Measurements from ENCODE around the gene DYDC2. TPM values are rescaled to one million over a fixed set of nuclear protein-coding genes. Genes with fewer than 3 reads are reported as not detected.

The DYDC2 gene
- total RNA-seq, 1 experiment from 2014 or later, result 2.8 TPM

- no peak overlapping the region for H2BK120ac ChIP-seq (ENCODE audit: low read depth, low read length, poor library complexity, severe bottlenecking)
- Mint-ChIP-seq H3K27me3 (ENCODE audit: low read depth) (peaks cover 34% of the 10 kb centered on the region), H3K27ac (no peak overlapping the region), H3K4me3 (no peak overlapping the region), H3K9me3 (no peaks in the 10 kb centered on the region), H3K4me1 (peaks cover 45 to 59% of the 10 kb centered on the region in 2 experiments), H3K36me3 (ENCODE audit: insufficient read depth in 1 of 3, low read depth in 3 of 3) (peaks cover 2 to 15% (median 3%) of the 10 kb centered on the region in 3 experiments; a peak in 5 of 7 replicates)
- H3K9me3 ChIP-seq (ENCODE audit: control insufficient read depth, low read depth, low read length), result no peaks in the 10 kb centered on the region
- H3K23ac ChIP-seq (ENCODE audit: insufficient read length, low read depth, low read length), result no peak overlapping the region
- no CpG with 5 or more reads among the region's 5 CpGs for WGBS (ENCODE audit: extremely low coverage, insufficient read length, low lambda C conversion rate)
- H3T11ph ChIP-seq (ENCODE audit: low read length), result no peak overlapping the region
- H4K20me1 ChIP-seq (ENCODE audit: control insufficient read depth, insufficient read depth, insufficient read length), result no peaks in the 10 kb centered on the region
- no peak overlapping the region for H2BK20ac ChIP-seq (ENCODE audit: low read depth, low read length, poor library complexity, severe bottlenecking)
- H3K4me2 ChIP-seq (ENCODE audit: insufficient read depth, insufficient read length, low read length), result no peak overlapping the region
- H3K79me1 ChIP-seq (ENCODE audit: insufficient read depth, low read depth, low read length, poor library complexity, severe bottlenecking), result no peaks in the 10 kb centered on the region
- no peak overlapping the region for H3K14ac ChIP-seq (ENCODE audit: insufficient read depth, low read length)
- H2AK5ac ChIP-seq (ENCODE audit: insufficient read length, low read length), result no peak overlapping the region
- H3K27me3 ChIP-seq (ENCODE audit: insufficient read depth, low read length), result peaks cover 4% of the 10 kb centered on the region; the same call in 1 of the 2 replicates
- no peak overlapping the region for H3K9ac ChIP-seq (ENCODE audit: extremely low read depth, insufficient read length, low read length)
- H3K4me1 ChIP-seq (ENCODE audit: insufficient read depth, low read length), result no peaks in the 10 kb centered on the region
- H2BK15ac ChIP-seq (ENCODE audit: low read depth, low read length), result no peak overlapping the region
- no peak overlapping the region for H2BK12ac ChIP-seq (ENCODE audit: insufficient read length, low read depth, low read length)
- H4K91ac ChIP-seq (ENCODE audit: insufficient read length, low read depth, low read length), result no peak overlapping the region
- H3K79me2 ChIP-seq (ENCODE audit: insufficient read depth, low read length), result no peaks in the 10 kb centered on the region
- no peak overlapping the region for H3K27ac ChIP-seq (ENCODE audit: insufficient read length, low read depth, low read length)
- H2AFZ ChIP-seq (ENCODE audit: low read length), result no peak overlapping the region
- H4K8ac ChIP-seq (replicated peaks; ENCODE audit: insufficient read length, low read depth, low read length), result no peak overlapping the region
- H3K4ac ChIP-seq (ENCODE audit: low read depth, low read length), result no peak overlapping the region
- DNase-seq, result no peak
- H3K18ac ChIP-seq (ENCODE audit: insufficient read length, low read depth, low read length), result no peak overlapping the region
- no peak overlapping the region for H2BK5ac ChIP-seq (ENCODE audit: insufficient read length, low read length)
- no peak overlapping the region for H4K5ac ChIP-seq (ENCODE audit: insufficient read length, low read depth, low read length)
- H3K23me2 ChIP-seq (ENCODE audit: insufficient read length, low read depth, low read length, poor library complexity, severe bottlenecking), result peaks cover 8% of the 10 kb centered on the region
- TF ChIP-seq CTCF (conservative IDR thresholded peaks at IDR 0.05), result no peak
- no peak overlapping the region for H3K56ac ChIP-seq (ENCODE audit: insufficient read length, low read depth, low read length)
These were observed 54.1 kb downstream of the DYDC2 start for GRCh38 chr10:80410578-80411145.
